Activated CD8-positive, alpha-beta T cell treated with anti-CD3 and anti-CD28 coated beads, Interleukin-2, amount 10 ng/mL, durations not matched to agents 7 days and 5 days (primary cell): Measurements from ENCODE around the gene CDKL2. TPM values are rescaled to one million over a fixed set of nuclear protein-coding genes. Genes with fewer than 3 reads are reported as not detected.
"Not testable (repeated sequence)": the region's sequence is repeated elsewhere in the genome, so short reads cannot be mapped to it uniquely, and the experiment has no call there.

Experiments used
- ATAC-seq: fragments of 150-1000 bp; cut with Tn5 transposase; one replicate; pipeline ENCODE4 v1.10.0; 2021; ENCODE audit warnings: moderate library complexity
- CTCF ChIA-PET: fragments of 350-600 bp; sonication (Branson Sonifier 250); formaldehyde crosslinking; loops from one replicate; lab custom pipeline; 2021; ENCODE audit warnings: antibody characterized with exemption; lab: Charles Lee
- POLR2A ChIA-PET: fragments of 350-600 bp; sonication (Branson Sonifier 250); formaldehyde crosslinking; loops from one replicate; lab custom pipeline; 2021; ENCODE audit warnings: antibody characterized with exemption; lab: Charles Lee
- DNase-seq: peaks from one replicate; pipeline ENCODE4 v3.0.0-alpha.2; 2020
- H3K27ac Mint-ChIP-seq: one replicate; pipeline ENCODE4 v1.8.0; 2021; ENCODE audit warnings: mild to moderate bottlenecking, mixed read lengths
- H3K27me3 Mint-ChIP-seq: one replicate; pipeline ENCODE4 v1.8.0; 2021; ENCODE audit warnings: low read depth, mixed read lengths
- H3K36me3 Mint-ChIP-seq: one replicate; pipeline ENCODE4 v1.8.0; 2021; ENCODE audit warnings: low read depth, mixed read lengths
- H3K4me1 Mint-ChIP-seq: one replicate; pipeline ENCODE4 v1.8.0; 2021; ENCODE audit warnings: low read depth, mixed read lengths
- H3K4me3 Mint-ChIP-seq: one replicate; pipeline ENCODE4 v1.8.0; 2021; ENCODE audit warnings: mild to moderate bottlenecking, mixed read lengths
- H3K9me3 Mint-ChIP-seq: one replicate; pipeline ENCODE4 v1.8.0; 2022; ENCODE audit warnings: mixed read lengths; ENCODE audit not compliant: insufficient read depth
- total RNA-seq, 2 experiments: library from RNA; stranded (reverse); gene quantifications; one replicate each; pipeline ENCODE4 v1.2.3, GENCODE V29; 2021

The CDKL2 gene
- total RNA-seq, 2 experiments from 2014 or later, result 0.45 to 0.60 TPM

DNA sequence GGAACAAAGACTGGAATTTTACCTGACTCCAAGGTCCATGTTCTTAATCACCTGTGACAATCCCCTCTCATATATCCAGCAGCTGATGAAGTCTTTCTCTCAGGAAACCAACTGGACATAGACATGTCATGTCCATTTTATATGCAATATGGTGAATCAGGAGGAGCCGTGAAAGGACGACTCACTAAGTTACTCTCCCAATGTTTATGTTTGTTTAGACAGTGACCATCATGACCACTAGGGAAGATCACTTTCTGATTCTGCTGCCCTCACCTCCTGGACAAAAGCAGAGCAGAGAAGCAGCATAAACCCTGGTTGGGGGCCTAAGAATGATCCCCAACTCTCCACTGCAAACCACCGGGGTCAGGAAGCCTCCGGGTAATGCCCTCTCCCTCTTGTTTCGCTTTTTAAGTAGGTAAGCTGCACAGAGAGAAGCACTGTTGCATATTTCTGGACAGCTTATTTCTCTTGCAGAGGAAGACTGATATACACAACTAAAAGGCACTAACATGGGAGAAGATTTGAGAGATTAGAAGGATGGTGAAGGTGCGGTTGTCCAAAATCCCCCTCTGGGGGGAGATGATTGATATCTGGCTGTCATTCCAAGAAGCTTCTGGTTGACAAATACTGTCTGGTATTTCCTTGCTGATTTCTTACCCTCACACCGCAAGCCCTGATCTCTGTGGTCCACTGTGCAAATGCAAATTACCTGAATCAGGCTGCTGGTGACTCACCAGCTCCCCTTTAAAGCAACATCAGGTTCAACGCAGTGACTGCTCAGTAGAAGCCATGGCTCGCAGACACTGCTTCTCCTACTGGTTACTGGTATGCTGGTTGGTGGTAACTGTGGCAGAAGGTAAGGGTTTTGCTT lies 74.8 kb downstream of the CDKL2 start, which contains the start of gene ODAPH:
Gene ODAPH, plus strand, starts transcription at position 773 of the 871 bp plus-strand sequence. Its CDS starts 17 bp downstream, at position 790.
- Mint-ChIP-seq H3K4me3 (no peak within 1 kb of the TSS), H3K9me3 (no peaks in the 10 kb centered on the region), H3K27ac (no peak within 1 kb of the TSS), H3K36me3 (no peaks in the 10 kb centered on the region), H3K4me1 (peaks cover 11% of the 10 kb centered on the region), H3K27me3 (peaks cover 5% of the 10 kb centered on the region)
- CTCF ChIA-PET, result interaction anchor here (1.1 to 2.1 kb wide), 4 partner anchors 16 to 340 kb away, joined by 3 to 7 read pairs (median 4); partner anchors contain the start of genes RCHY1 and THAP6
- POLR2A ChIA-PET, result no interaction called here
- DNase-seq, result peak; percentile 38
- ATAC-seq, result peak; percentile 70

DNA sequence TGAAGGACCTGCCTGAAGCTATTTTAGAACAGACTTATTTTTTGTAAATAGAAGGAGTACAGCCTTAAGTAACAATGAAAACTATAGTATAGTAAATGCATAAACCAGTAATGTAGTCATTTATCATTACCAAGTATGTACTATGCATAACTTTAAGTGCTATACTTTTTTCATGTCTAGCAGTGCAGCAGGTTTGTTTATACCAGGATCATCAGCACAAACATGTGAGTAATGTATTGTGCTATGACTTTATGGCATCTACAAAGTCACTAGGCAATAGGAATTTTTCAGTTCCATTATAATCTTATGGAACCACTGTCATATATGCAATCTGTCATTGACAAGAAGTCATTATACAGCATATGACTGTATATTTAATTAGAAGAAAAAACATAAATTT lies 77.9 kb downstream of the CDKL2 start:
- Mint-ChIP-seq H3K9me3 (no peaks in the 10 kb centered on the region), H3K36me3 (no peaks in the 10 kb centered on the region), H3K4me3 (no peak overlapping the region), H3K27me3 (peaks cover 2% of the 10 kb centered on the region), H3K27ac (no peak overlapping the region), H3K4me1 (peaks cover 11% of the 10 kb centered on the region)
- ChIA-PET CTCF (no interaction called here), POLR2A (no interaction called here)
- DNase-seq (no peak), ATAC-seq (no peak)

GRCh38 chr4:75549019-75549418 lies 81.3 kb downstream of the CDKL2 start:
- DNase-seq (no peak), ATAC-seq (no peak)
- Mint-ChIP-seq H3K27ac (no peak overlapping the region), H3K4me3 (no peak overlapping the region), H3K36me3 (no peaks in the 10 kb centered on the region), H3K4me1 (no peaks in the 10 kb centered on the region), H3K9me3 (no peaks in the 10 kb centered on the region), H3K27me3 (no peaks in the 10 kb centered on the region)
- POLR2A ChIA-PET, result no interaction called here
- CTCF ChIA-PET, result no interaction called here

GRCh38 chr4:75547647-75548387 lies 82.5 kb downstream of the CDKL2 start:
- ATAC-seq (no peak), DNase-seq (no peak)
- H3K36me3 Mint-ChIP-seq, result no peaks in the 10 kb centered on the region
- ChIA-PET POLR2A (no interaction called here), CTCF (interaction anchor here (1.6 kb wide), 1 partner anchor 9 kb away, joined by 4 read pairs; no protein-coding TSS in a partner anchor)
- no peaks in the 10 kb centered on the region for H3K27me3 Mint-ChIP-seq
- H3K4me1 Mint-ChIP-seq, result no peaks in the 10 kb centered on the region
- no peak overlapping the region for H3K4me3 Mint-ChIP-seq
- no peak overlapping the region for H3K27ac Mint-ChIP-seq
- no peaks in the 10 kb centered on the region for H3K9me3 Mint-ChIP-seq

GRCh38 chr4:75545526-75545925 lies 84.8 kb downstream of the CDKL2 start:
- H3K36me3 Mint-ChIP-seq, result no peaks in the 10 kb centered on the region
- H3K4me3 Mint-ChIP-seq, result no peak overlapping the region
- no peak for DNase-seq
- no peaks in the 10 kb centered on the region for H3K4me1 Mint-ChIP-seq
- no peaks in the 10 kb centered on the region for H3K9me3 Mint-ChIP-seq
- POLR2A ChIA-PET, result interaction anchor here (0.6 kb wide), 1 partner anchor 101 kb away, joined by 3 read pairs; no protein-coding TSS in a partner anchor
- no peaks in the 10 kb centered on the region for H3K27me3 Mint-ChIP-seq
- no peak for ATAC-seq
- H3K27ac Mint-ChIP-seq, result no peak overlapping the region
- CTCF ChIA-PET, result no interaction called here

- no peaks in the 10 kb centered on the region for H3K9me3 Mint-ChIP-seq
- H3K27me3 Mint-ChIP-seq, result no peaks in the 10 kb centered on the region
- ChIA-PET POLR2A (no interaction called here), CTCF (no interaction called here)
- DNase-seq (no peak), ATAC-seq (no peak)
- H3K36me3 Mint-ChIP-seq, result peaks cover 2% of the 10 kb centered on the region
- H3K4me1 Mint-ChIP-seq, result no peaks in the 10 kb centered on the region
- no peak overlapping the region for H3K4me3 Mint-ChIP-seq
- H3K27ac Mint-ChIP-seq, result no peak overlapping the region
These were observed 85.5 kb downstream of the CDKL2 start for GRCh38 chr4:75544870-75545269.

DNA sequence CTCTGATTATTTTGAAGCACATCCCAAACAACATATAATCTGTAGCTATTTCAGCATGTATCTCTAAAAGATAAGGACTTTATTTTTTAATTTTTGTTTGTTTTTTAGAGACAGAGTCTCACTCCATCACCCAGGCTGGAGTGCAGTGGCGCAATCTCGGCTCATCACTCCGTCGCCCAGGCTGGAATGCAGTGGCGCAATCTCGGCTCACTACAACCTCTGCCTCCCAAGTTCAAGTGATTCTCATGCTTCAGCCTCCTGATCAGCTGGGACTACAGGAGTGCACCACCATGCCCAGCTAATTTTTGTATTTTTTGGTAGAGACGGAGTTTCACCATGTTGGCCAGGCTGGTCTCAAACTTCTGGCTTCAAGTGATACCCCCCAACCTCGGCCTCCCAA lies 86.1 kb downstream of the CDKL2 start:
- ATAC-seq, POLR2A ChIA-PET, DNase-seq, H3K4me1 Mint-ChIP-seq, CTCF ChIA-PET, H3K4me3 Mint-ChIP-seq, H3K27me3 Mint-ChIP-seq, H3K36me3 Mint-ChIP-seq, H3K9me3 Mint-ChIP-seq, H3K27ac Mint-ChIP-seq: not testable (repeated sequence)

DNA sequence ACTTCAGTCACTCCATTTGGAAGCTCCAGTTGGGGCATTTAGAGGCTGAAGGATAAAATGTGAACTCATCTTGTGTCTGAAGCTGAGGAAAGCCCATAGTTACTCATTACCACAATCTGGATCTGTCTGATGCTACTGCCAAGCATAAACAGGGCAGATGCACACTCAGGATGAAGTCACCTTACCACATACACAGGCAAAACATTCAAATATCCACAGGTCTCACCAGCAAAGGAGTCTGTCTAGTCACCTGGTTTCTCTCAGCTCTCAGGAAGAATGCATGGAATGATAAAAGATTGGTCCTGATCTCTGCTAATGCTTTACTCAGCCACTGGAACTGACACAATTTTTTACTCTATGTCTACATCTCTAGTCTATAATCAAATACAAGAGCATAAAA lies 87.5 kb downstream of the CDKL2 start:
- DNase-seq (no peak), ATAC-seq (no peak)
- POLR2A ChIA-PET, result no interaction called here
- H3K4me3 Mint-ChIP-seq, result no peak overlapping the region
- H3K36me3 Mint-ChIP-seq, result peaks cover 5% of the 10 kb centered on the region
- H3K4me1 Mint-ChIP-seq, result no peaks in the 10 kb centered on the region
- H3K27ac Mint-ChIP-seq, result no peak overlapping the region
- H3K27me3 Mint-ChIP-seq, result no peaks in the 10 kb centered on the region
- no peaks in the 10 kb centered on the region for H3K9me3 Mint-ChIP-seq
- CTCF ChIA-PET, result no interaction called here

- H3K27ac Mint-ChIP-seq, H3K4me1 Mint-ChIP-seq, ATAC-seq, H3K27me3 Mint-ChIP-seq, H3K4me3 Mint-ChIP-seq, DNase-seq, POLR2A ChIA-PET, H3K9me3 Mint-ChIP-seq: not testable (repeated sequence)
- CTCF ChIA-PET, result interaction anchor here (1.3 kb wide), 1 partner anchor 11 kb away, joined by 3 read pairs; no protein-coding TSS in a partner anchor
- peaks cover 23% of the 10 kb centered on the region for H3K36me3 Mint-ChIP-seq
These were observed 93.0 kb downstream of the CDKL2 start for GRCh38 chr4:75537308-75537707.

DNA sequence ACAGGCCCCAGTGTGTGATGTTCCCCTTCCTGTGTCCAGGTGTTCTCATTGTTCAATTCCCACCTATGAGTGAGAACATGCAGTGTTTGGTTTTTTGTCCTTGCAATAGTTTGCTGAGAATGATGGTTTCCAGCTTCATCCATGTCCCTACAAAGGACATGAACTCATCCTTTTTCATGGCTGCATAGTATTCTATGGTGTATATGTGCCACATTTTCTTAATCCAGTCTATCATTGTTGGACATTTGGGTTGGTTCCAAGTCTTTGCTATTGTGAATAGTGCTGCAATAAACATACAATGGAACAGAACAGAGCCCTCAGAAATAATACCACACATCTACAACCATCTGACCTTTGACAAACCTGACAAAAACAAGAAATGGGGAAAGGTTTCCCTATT lies 96.4 kb downstream of the CDKL2 start:
- CTCF ChIA-PET, H3K27ac Mint-ChIP-seq, H3K4me3 Mint-ChIP-seq, H3K9me3 Mint-ChIP-seq, H3K4me1 Mint-ChIP-seq, H3K27me3 Mint-ChIP-seq, POLR2A ChIA-PET, ATAC-seq, DNase-seq: not testable (repeated sequence)
- H3K36me3 Mint-ChIP-seq, result peaks cover 45% of the 10 kb centered on the region

DNA sequence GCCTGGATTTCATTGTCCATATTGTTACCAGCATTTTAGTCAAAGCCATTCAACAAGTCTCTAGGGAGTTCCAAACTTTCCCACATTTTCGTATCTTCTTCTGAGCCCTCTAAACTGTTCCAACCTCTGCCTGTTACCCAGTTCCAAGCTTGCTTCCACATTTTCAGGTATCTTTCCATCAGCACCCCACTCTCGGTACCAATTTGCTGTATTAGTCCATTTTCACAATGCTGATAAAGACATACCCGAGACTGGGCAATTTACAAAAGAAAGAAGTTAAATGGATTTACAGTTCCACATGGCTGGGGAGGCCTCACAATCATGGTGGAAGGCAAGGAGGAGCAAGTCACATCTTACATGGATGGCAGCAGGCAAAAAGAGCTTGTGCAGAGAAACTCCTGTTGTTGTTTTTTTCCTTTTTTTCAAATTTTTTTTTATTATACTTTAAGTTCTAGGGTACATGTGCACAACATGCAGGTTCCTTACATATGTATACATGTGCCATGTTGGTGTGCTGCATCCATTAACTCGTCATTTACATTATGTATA lies 96.9 kb downstream of the CDKL2 start:
- H3K27me3 Mint-ChIP-seq, DNase-seq: not testable (repeated sequence)
- peaks cover 45% of the 10 kb centered on the region for H3K36me3 Mint-ChIP-seq

More for the DNA sequence above, 96.9 kb downstream of the CDKL2 start:
- POLR2A ChIA-PET, H3K4me3 Mint-ChIP-seq, ATAC-seq, CTCF ChIA-PET, H3K4me1 Mint-ChIP-seq, H3K9me3 Mint-ChIP-seq, H3K27ac Mint-ChIP-seq: not testable (repeated sequence)
